DND-41 (cell line): ENCODE measurements around the gene BARX1.

ENCODE experiments used
- ATAC-seq: fragments of 200-7000 bp; cut with Tn5 transposase; 3 replicates; pipeline ENCODE4 v1.9.1; 2021; ENCODE audit warnings: low read depth; ENCODE audit not compliant: insufficient read depth
- DNase-seq: peaks from one replicate; pipeline ENCODE4 v3.0.0-alpha.2; 2020
- H2AFZ ChIP-seq: 2 replicates; pipeline ENCODE4 v1.6.0; 2012; ENCODE audit warnings: low read depth, low read length
- H3K27ac ChIP-seq: 2 replicates; pipeline ENCODE4 v1.5.1; 2012; ENCODE audit warnings: low read length, inconsistent platforms
- H3K27me3 ChIP-seq: fragments of 200-600 bp; sonication (generic); 2 replicates; pipeline ENCODE4 v1.6.0; 2012; ENCODE audit warnings: low read length, mild to moderate bottlenecking, inconsistent platforms; ENCODE audit not compliant: insufficient read depth, poor library complexity
- H3K36me3 ChIP-seq: 2 replicates; pipeline ENCODE4 v1.5.1; 2012; ENCODE audit warnings: low read length, inconsistent platforms; ENCODE audit not compliant: insufficient read depth
- H3K4me1 ChIP-seq: 2 replicates; pipeline ENCODE4 v1.5.1; 2012; ENCODE audit warnings: mild to moderate bottlenecking, low read length; ENCODE audit not compliant: insufficient read depth
- H3K4me2 ChIP-seq: 2 replicates; pipeline ENCODE4 v1.6.0; 2012; ENCODE audit warnings: mild to moderate bottlenecking, moderate library complexity, low read length, inconsistent platforms; ENCODE audit not compliant: insufficient read depth
- H3K4me3 ChIP-seq, 2 experiments: fragments of 200-600 bp in 1 of 2; shearing (Covaris generic) in 1 of 2; 2 replicates each; pipeline ENCODE4 v1.5.1; 2012 to 2016; ENCODE audit warnings: inconsistent platforms in 2 of 2, low read length in 2 of 2, mild to moderate bottlenecking in 2 of 2, low read depth in 1 of 2, moderate library complexity in 1 of 2
- H3K79me2 ChIP-seq: 2 replicates; pipeline ENCODE4 v1.6.0; 2012; ENCODE audit warnings: low read length, inconsistent platforms; ENCODE audit not compliant: insufficient read depth
- H3K9ac ChIP-seq: 2 replicates; pipeline ENCODE4 v1.6.0; 2012; ENCODE audit warnings: low read depth, mild to moderate bottlenecking, inconsistent platforms, low read length, moderate library complexity
- H3K9me3 ChIP-seq: 2 replicates; pipeline ENCODE4 v1.5.1; 2012; ENCODE audit warnings: low read length, moderate library complexity, mild to moderate bottlenecking, inconsistent platforms; ENCODE audit not compliant: insufficient read depth, severe bottlenecking
- H4K20me1 ChIP-seq: 2 replicates; pipeline ENCODE4 v1.6.0; 2012; ENCODE audit warnings: low read length; ENCODE audit not compliant: insufficient read depth
- EZH2 ChIP-seq: IDR thresholded peaks from 3 replicates; pipeline ENCODE4 v1.6.1; 2012; ENCODE audit warnings: borderline replicate concordance, low read depth, mild to moderate bottlenecking, moderate library complexity, low read length, inconsistent platforms; ENCODE audit not compliant: severe bottlenecking
- TF ChIP-seq, protein P1 (sequence below): IDR thresholded peaks from 2 replicates; pipeline ENCODE4 v1.5.1; 2012; ENCODE audit warnings: borderline replicate concordance, low read length, moderate library complexity, mild to moderate bottlenecking; ENCODE audit not compliant: poor library complexity, severe bottlenecking; ENCODE audit errors: extremely low read depth

BARX1 gene

DNA sequence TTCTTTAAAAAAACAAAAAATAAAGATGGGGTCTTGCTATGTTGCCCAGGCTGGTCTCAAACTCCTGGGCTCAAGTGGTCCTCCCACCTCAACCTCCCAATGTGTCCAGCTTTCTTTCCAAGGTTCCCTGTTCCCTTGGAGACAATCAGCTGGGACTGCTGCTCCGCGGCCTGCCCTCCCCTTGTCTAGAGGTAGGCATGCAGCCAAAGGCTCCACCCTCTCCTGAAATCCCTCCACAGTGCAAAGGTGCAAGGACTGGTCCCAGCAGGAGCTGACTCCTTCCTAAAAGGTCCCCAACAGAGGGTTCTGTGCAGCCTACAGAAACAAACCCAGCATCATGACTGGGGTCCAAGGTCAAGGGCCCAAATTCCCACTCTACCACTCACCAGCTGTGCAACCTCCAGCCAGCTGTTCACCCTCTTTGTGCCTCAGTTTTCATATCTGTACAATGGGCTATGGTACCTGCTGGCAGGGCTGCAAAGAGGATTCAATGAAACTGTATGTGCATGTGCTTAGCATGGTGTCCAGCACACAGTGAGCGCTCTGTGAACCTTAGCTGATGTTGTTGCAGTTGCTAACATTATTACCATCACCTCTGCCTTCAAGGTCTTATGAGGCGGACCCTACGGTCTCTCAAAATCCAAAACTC, 47.5 kb downstream of the BARX1 start:
- Histone ChIP-seq H3K9me3 (no peaks in the 10 kb centered on the region), H3K9ac (no peak overlapping the region), H3K4me1 (no peaks in the 10 kb centered on the region), H3K4me2 (no peak overlapping the region), H3K27me3 (no peaks in the 10 kb centered on the region), H3K4me3 (no peak overlapping the region), H3K79me2 (no peaks in the 10 kb centered on the region), H3K27ac (no peak overlapping the region), H2AFZ (no peak overlapping the region), H4K20me1 (no peaks in the 10 kb centered on the region), H3K36me3 (no peaks in the 10 kb centered on the region)
- no peak for DNase-seq
- no peak for ATAC-seq
- TF ChIP-seq, protein P1, sequence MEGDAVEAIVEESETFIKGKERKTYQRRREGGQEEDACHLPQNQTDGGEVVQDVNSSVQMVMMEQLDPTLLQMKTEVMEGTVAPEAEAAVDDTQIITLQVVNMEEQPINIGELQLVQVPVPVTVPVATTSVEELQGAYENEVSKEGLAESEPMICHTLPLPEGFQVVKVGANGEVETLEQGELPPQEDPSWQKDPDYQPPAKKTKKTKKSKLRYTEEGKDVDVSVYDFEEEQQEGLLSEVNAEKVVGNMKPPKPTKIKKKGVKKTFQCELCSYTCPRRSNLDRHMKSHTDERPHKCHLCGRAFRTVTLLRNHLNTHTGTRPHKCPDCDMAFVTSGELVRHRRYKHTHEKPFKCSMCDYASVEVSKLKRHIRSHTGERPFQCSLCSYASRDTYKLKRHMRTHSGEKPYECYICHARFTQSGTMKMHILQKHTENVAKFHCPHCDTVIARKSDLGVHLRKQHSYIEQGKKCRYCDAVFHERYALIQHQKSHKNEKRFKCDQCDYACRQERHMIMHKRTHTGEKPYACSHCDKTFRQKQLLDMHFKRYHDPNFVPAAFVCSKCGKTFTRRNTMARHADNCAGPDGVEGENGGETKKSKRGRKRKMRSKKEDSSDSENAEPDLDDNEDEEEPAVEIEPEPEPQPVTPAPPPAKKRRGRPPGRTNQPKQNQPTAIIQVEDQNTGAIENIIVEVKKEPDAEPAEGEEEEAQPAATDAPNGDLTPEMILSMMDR: no peak
- TF ChIP-seq EZH2: no peak

DNA sequence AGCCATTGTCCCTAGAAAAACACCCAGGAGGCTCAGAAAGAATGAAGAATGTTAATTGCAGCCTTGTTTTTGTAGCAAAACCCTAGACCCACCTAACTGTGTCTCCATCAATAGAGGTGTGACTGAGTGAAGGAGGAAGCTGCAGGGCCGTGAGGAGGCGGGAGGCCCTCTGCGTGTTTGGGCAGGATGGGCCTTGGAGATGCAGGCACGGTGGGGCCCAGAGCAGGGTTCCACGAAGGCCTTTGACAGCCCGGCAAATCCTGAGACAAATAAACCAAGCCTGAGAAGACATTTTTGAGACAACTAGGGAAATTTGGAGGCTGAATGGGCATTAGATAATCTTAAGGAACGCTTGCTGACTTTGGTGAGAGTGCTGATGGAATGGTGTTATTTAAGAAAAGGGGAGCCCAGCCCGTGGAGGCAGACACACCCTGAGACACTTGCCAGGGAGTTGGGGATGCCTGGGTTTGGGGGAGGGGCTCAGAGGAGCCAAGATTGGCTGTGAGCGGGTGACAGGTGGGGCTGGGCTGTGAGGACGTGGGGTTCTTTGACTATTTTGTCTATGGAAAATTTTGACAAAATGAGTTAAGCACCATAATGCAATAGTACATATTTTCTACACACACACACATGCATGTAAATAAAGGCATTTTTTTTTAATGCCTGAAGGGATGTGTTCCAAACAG, 48.8 kb downstream of the BARX1 start:
- Histone ChIP-seq H3K4me2 (no peak overlapping the region), H3K36me3 (no peaks in the 10 kb centered on the region)

GRCh38 chr9:93905473-93906133, 49.6 kb downstream of the BARX1 start:
- no peak overlapping the region for H3K27ac ChIP-seq
- no peak for ATAC-seq

More for the DNA sequence above, 48.8 kb downstream of the BARX1 start:
- no peak for DNase-seq
- H3K79me2 ChIP-seq: no peaks in the 10 kb centered on the region
- no peak overlapping the region for H2AFZ ChIP-seq
- no peaks in the 10 kb centered on the region for H3K4me1 ChIP-seq
- no peak for ATAC-seq
- no peaks in the 10 kb centered on the region for H3K27me3 ChIP-seq
- no peak overlapping the region for H3K9ac ChIP-seq
- TF ChIP-seq EZH2: no peak
- TF ChIP-seq, protein P1: no peak
- H3K27ac ChIP-seq: no peak overlapping the region
- H3K4me3 ChIP-seq: no peak overlapping the region
- no peaks in the 10 kb centered on the region for H4K20me1 ChIP-seq
- H3K9me3 ChIP-seq: no peaks in the 10 kb centered on the region

More at GRCh38 chr9:93905473-93906133, 49.6 kb downstream of the BARX1 start:
- H3K27me3 ChIP-seq: no peaks in the 10 kb centered on the region
- no peak overlapping the region for H3K4me3 ChIP-seq
- DNase-seq: no peak
- H4K20me1 ChIP-seq: no peaks in the 10 kb centered on the region
- TF ChIP-seq EZH2: no peak
- TF ChIP-seq, protein P1: no peak
- H3K4me2 ChIP-seq: no peak overlapping the region
- no peak overlapping the region for H3K9ac ChIP-seq
- no peak overlapping the region for H2AFZ ChIP-seq
- H3K9me3 ChIP-seq: no peaks in the 10 kb centered on the region
- H3K79me2 ChIP-seq: no peaks in the 10 kb centered on the region
- no peaks in the 10 kb centered on the region for H3K4me1 ChIP-seq
- no peaks in the 10 kb centered on the region for H3K36me3 ChIP-seq
